ENCODE results near the gene FAM89B. TPM values are rescaled to one million over a fixed set of nuclear protein-coding genes. Genes with fewer than 3 reads are reported as not detected.
"Not testable (repeated sequence)": the region's sequence is repeated elsewhere in the genome, so short reads cannot be mapped to it uniquely, and the experiment has no call there.

FAM89B gene
- total RNA-seq, 1 donor from 2014 or later, result 184 TPM

GRCh38 chr11:65560555-65561418 is 11.6 kb upstream of the FAM89B start:
- no peak overlapping the region for H3K27ac Mint-ChIP-seq (ENCODE audit: unreplicated experiment)
- H3K4me1 Mint-ChIP-seq (ENCODE audit: low read depth, unreplicated experiment), result peaks cover 6% of the 10 kb centered on the region
- TF ChIP-seq CTCF (IDR thresholded peaks at IDR 0.05; ENCODE audit: partially characterized antibody, unreplicated experiment), result no peak
- peak overlapping the region; percentile 59 for H3K4me3 Mint-ChIP-seq (ENCODE audit: unreplicated experiment)
- no peaks in the 10 kb centered on the region for H3K36me3 Mint-ChIP-seq (ENCODE audit: unreplicated experiment)
- H3K9me3 Mint-ChIP-seq (ENCODE audit: unreplicated experiment), result peaks cover 8% of the 10 kb centered on the region
- peaks cover 14% of the 10 kb centered on the region for H3K27me3 Mint-ChIP-seq (ENCODE audit: unreplicated experiment)
- peak; percentile 68 for DNase-seq

DNA sequence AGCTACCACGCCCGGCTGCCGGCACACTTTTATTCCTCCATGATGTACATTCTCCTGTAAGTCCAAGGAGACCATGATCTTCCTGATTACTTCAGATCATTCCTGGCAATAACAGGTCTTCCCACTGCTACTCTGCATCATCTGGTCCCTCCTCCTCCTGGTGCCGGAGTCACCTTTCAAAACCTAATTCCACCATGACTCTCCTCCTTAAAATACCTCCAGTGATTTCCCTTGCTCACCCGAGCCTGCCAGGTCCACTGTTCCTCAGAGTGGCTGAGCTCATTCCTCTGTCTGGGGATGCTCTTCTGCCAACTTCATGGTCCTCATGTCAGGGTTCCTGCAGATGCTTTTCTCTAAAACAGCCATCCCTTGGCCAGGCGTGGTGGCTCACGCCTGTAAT is 10.3 kb upstream of the FAM89B start:
- Mint-ChIP-seq H3K4me1 (ENCODE audit: low read depth, unreplicated experiment) (peaks cover 3% of the 10 kb centered on the region), H3K36me3 (ENCODE audit: unreplicated experiment) (no peaks in the 10 kb centered on the region), H3K9me3 (ENCODE audit: unreplicated experiment) (peaks cover 4% of the 10 kb centered on the region), H3K27me3 (ENCODE audit: unreplicated experiment) (peaks cover 9% of the 10 kb centered on the region), H3K4me3 (ENCODE audit: unreplicated experiment) (peak overlapping the region; percentile 40), H3K27ac (ENCODE audit: unreplicated experiment) (peak overlapping the region; percentile 50)
- DNase-seq, result no peak
- no peak for TF ChIP-seq CTCF (IDR thresholded peaks at IDR 0.05; ENCODE audit: partially characterized antibody, unreplicated experiment)

GRCh38 chr11:65562788-65563187 is 9.6 kb upstream of the FAM89B start:
- no peak for DNase-seq
- Mint-ChIP-seq H3K9me3 (ENCODE audit: unreplicated experiment) (peaks cover 4% of the 10 kb centered on the region), H3K27ac (ENCODE audit: unreplicated experiment) (no peak overlapping the region), H3K27me3 (ENCODE audit: unreplicated experiment) (peaks cover 5% of the 10 kb centered on the region), H3K4me1 (ENCODE audit: low read depth, unreplicated experiment) (peaks cover 3% of the 10 kb centered on the region), H3K4me3 (ENCODE audit: unreplicated experiment) (no peak overlapping the region), H3K36me3 (ENCODE audit: unreplicated experiment) (no peaks in the 10 kb centered on the region)
- TF ChIP-seq CTCF (IDR thresholded peaks at IDR 0.05; ENCODE audit: partially characterized antibody, unreplicated experiment), result no peak

GRCh38 chr11:65563601-65564000 is 8.7 kb upstream of the FAM89B start:
- DNase-seq, result no peak
- Mint-ChIP-seq H3K27ac (ENCODE audit: unreplicated experiment) (no peak overlapping the region), H3K4me3 (ENCODE audit: unreplicated experiment) (no peak overlapping the region), H3K27me3 (ENCODE audit: unreplicated experiment) (peaks cover 5% of the 10 kb centered on the region), H3K36me3 (ENCODE audit: unreplicated experiment) (no peaks in the 10 kb centered on the region), H3K9me3 (ENCODE audit: unreplicated experiment) (peaks cover 5% of the 10 kb centered on the region), H3K4me1 (ENCODE audit: low read depth, unreplicated experiment) (peaks cover 4% of the 10 kb centered on the region)
- no peak for TF ChIP-seq CTCF (IDR thresholded peaks at IDR 0.05; ENCODE audit: partially characterized antibody, unreplicated experiment)

DNA sequence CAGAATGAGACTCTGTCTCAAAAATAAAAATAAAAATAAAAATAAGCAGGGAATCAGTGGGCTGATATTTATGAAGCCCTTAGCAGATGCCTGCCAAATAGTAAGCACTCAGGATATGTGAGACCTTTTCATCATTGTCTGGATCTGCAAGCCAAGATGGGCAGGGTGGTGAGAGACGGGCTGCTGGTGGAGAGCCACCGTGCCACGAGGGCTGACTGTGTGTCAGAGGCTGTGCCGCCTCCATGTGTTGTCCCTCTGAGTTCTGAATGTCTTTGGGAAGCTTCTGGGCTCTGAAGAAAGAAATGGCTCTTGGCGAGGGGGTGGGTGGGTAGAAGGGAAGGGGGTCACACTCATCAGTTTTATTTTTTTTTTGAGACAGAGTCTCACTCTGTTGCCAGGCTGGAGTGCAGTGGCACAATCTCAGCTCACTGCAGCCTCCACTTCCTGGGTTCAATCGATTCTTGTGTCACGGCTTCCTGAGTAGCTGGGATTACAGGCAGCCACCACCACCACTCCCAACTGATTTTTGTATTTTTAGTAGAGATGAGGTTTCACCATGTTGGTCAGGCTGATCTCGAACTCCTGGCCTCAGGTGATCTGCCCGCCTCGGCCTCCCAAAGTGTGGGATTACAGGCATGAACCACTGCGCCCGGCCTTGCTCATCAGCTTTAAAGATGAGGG is 7.3 kb upstream of the FAM89B start:
- H3K9me3 Mint-ChIP-seq (ENCODE audit: unreplicated experiment), result peaks cover 11% of the 10 kb centered on the region
- H3K27ac Mint-ChIP-seq (ENCODE audit: unreplicated experiment); H3K4me3 Mint-ChIP-seq (ENCODE audit: unreplicated experiment); DNase-seq; H3K36me3 Mint-ChIP-seq (ENCODE audit: unreplicated experiment); H3K27me3 Mint-ChIP-seq (ENCODE audit: unreplicated experiment); H3K4me1 Mint-ChIP-seq (ENCODE audit: low read depth, unreplicated experiment): not testable (repeated sequence)

Data from glutamatergic neuron (in vitro differentiated cells).